Measurements from ENCODE around the gene FAM162A.

Gene FAM162A

DNA sequence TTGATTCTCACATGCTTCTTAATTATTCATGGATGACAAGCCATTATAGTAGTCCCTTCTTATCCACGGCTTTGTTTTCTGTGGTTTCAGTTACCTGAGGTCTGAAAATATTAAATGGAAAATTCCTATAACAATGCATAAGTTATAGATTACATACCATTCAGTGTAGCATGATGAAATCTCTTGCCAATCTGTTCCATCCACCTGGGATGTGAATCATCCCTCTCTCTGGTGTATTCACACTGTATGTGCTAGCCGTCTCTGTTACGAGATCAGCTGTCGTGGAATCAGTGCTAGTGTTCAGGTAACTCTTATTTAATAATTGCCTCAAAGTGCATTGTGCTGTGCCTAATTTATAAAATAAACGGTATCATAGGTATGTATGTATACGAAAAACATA lies 26.7 kb downstream of the FAM162A start:
- Histone ChIP-seq H3K9me3 (ENCODE audit: severe bottlenecking) (no peaks in the 10 kb centered on the region), H3K27me3 (ENCODE audit: insufficient read depth, low read depth, severe bottlenecking) (no peaks in the 10 kb centered on the region), H3K4me3 (ENCODE audit: low read depth, low read length) (no peak overlapping the region), H3K27ac (no peak overlapping the region), H3K36me3 (peaks cover 30% of the 10 kb centered on the region)
- TF ChIP-seq, protein P1, sequence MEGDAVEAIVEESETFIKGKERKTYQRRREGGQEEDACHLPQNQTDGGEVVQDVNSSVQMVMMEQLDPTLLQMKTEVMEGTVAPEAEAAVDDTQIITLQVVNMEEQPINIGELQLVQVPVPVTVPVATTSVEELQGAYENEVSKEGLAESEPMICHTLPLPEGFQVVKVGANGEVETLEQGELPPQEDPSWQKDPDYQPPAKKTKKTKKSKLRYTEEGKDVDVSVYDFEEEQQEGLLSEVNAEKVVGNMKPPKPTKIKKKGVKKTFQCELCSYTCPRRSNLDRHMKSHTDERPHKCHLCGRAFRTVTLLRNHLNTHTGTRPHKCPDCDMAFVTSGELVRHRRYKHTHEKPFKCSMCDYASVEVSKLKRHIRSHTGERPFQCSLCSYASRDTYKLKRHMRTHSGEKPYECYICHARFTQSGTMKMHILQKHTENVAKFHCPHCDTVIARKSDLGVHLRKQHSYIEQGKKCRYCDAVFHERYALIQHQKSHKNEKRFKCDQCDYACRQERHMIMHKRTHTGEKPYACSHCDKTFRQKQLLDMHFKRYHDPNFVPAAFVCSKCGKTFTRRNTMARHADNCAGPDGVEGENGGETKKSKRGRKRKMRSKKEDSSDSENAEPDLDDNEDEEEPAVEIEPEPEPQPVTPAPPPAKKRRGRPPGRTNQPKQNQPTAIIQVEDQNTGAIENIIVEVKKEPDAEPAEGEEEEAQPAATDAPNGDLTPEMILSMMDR (IDR thresholded peaks at IDR 0.05; ENCODE audit: low read depth, low read length): no peak
- DNase-seq: no peak

DNA sequence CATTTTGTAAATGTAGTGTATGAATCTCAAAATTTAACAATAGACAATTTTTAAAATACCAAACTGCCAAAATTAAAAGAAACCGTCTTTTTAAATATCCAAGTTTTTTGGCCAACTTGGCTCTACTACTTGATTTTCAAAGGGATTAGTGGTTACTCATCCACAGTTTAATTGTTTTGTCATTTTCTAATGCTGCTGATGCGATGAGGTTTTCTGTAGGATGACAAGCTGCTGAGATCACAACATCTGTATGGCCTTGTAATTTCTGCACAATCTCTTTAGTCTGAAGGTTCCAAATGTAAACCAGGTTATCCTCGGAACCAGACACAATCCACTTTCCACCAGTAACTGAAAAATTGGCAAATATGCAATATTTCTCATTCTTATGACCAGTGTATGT lies 30.4 kb downstream of the FAM162A start:
- TF ChIP-seq, protein P1 (IDR thresholded peaks at IDR 0.05; ENCODE audit: low read depth, low read length): no peak
- DNase-seq: no peak
- no peaks in the 10 kb centered on the region for H3K9me3 ChIP-seq (ENCODE audit: severe bottlenecking)
- H3K36me3 ChIP-seq: peaks cover 11% of the 10 kb centered on the region
- no peaks in the 10 kb centered on the region for H3K27me3 ChIP-seq (ENCODE audit: insufficient read depth, low read depth, severe bottlenecking)
- no peak overlapping the region for H3K4me3 ChIP-seq (ENCODE audit: low read depth, low read length)
- no peak overlapping the region for H3K27ac ChIP-seq

DNA sequence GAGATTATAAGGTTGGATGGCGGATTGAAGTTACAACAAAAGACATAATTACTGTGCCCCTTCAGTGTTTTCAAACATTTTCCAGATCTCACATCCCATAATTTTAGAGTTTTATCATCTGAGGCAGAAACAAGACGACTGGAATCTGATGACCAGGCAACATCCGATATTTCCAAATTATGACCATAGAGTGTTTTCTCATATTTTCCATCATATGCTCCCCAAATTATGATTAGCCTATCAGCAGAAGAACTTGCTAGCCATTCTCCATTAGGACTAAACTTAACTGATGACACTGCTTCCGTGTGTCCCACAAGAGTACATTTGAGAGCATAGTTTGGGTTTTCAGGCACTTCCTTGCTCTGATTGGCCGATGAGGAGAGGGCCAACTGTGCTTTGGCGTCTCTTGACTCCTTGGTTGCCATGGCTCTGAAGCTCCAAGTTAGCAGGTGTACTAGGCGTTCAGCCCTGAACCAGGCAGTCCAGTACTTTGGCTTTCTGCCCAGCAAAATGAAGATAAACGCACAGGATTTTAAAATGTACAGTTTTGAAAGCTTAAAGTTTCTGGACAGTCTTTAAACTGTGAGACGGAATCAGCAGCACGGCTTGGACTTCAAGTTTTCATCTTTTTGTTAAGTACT lies 31.2 kb downstream of the FAM162A start:
- Histone ChIP-seq H3K27me3 (ENCODE audit: insufficient read depth, low read depth, severe bottlenecking) (no peaks in the 10 kb centered on the region), H3K9me3 (ENCODE audit: severe bottlenecking) (no peaks in the 10 kb centered on the region), H3K27ac (peak overlapping the region; percentile 92), H3K36me3 (peaks cover 11% of the 10 kb centered on the region), H3K4me3 (ENCODE audit: low read depth, low read length) (peak overlapping the region; percentile 76)
- TF ChIP-seq, protein P1 (IDR thresholded peaks at IDR 0.05; ENCODE audit: low read depth, low read length): no peak
- peak; percentile 14 for DNase-seq

DNA sequence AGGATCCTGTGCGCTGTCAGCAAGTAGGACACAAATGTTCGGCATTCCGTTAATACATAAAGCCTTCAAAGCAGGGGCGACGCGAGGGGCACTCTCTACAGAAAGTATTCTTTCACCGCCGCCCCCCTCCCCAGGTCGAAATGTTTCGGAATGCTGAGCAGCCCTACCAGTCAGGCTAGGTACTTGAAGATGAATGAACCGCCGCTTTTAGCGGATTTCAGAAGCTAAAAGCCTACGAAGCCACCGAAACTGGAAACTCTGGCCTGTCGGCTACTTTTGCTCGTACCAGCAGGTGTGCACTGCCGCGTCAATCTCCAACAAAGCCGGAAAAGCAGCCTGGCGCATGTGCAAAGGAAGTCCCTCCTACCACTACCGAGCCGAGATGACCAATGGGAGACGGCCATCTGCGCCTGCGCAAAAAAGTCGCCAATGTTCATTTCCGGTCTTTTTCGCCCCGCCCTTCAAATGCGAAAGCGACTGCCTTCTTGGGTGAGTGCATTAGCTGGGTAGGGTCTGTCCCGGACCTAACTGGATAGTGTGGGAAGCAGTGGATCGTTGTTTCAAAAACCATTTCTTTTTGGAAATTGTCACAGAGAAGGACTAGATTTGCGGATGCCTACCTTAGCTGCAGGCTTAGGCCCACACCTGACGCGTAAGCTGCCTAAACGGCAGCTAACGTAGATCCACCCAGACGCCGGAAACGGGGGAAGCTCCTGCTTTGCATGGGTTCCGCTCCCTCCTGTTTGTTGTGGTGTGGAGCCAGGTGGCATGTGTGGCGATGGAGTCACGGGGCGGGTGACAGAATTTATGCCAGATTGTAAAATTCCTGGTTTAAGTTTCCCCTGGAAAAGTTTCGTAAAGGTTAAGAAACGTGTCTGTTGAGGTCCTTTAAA lies 32.0 kb downstream of the FAM162A start, which contains the start of gene WDR5B:
WDR5B (minus strand) TSS at position 301 of the 893 bp plus-strand sequence. CDS start 534 bp downstream, outside the sequence.
- peak within 1 kb of the TSS; percentile 76 for H3K4me3 ChIP-seq (ENCODE audit: low read depth, low read length)
- TF ChIP-seq, protein P1 (IDR thresholded peaks at IDR 0.05; ENCODE audit: low read depth, low read length): no peak
- no peaks in the 10 kb centered on the region for H3K27me3 ChIP-seq (ENCODE audit: insufficient read depth, low read depth, severe bottlenecking)
- peaks cover 4% of the 10 kb centered on the region for H3K36me3 ChIP-seq
- H3K9me3 ChIP-seq (ENCODE audit: severe bottlenecking): no peaks in the 10 kb centered on the region
- peak within 1 kb of the TSS; percentile 92 for H3K27ac ChIP-seq
- peak; percentile 97 for DNase-seq

DNA sequence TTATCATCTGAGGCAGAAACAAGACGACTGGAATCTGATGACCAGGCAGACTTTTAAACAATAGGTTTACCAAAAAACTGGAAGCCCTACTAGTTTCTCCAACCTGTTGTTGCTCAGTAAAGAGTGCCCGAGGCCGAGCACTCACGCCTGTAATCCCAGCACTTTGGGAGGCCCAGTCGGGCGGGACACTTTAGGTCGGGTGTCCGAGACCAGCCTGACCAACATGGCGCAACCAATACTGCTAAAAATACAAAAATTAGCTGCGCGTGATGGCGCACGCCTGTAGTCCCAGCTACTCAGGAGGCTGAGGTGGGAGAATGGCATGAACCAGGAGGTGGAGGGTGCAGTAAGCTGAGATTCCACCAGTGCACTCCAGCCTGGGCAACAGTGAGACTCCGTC lies 33.0 kb downstream of the FAM162A start:
- TF ChIP-seq, protein P1 (IDR thresholded peaks at IDR 0.05; ENCODE audit: low read depth, low read length): no peak
- H3K36me3 ChIP-seq: peaks cover 4% of the 10 kb centered on the region
- peak overlapping the region; percentile 76 for H3K4me3 ChIP-seq (ENCODE audit: low read depth, low read length)
- no peaks in the 10 kb centered on the region for H3K9me3 ChIP-seq (ENCODE audit: severe bottlenecking)
- H3K27me3 ChIP-seq (ENCODE audit: insufficient read depth, low read depth, severe bottlenecking): no peaks in the 10 kb centered on the region
- H3K27ac ChIP-seq: peak overlapping the region; percentile 92
- DNase-seq: no peak

Data from WERI-Rb-1 (cell line).